Gastroesophageal sphincter (tissue), 4 donors: ENCODE data around the gene USP5. TPM values are rescaled to one million over a fixed set of nuclear protein-coding genes. Genes with fewer than 3 reads are reported as not detected.

Experiments used
- ATAC-seq: fragments of 150-250 bp; one replicate; pipeline ENCODE4 v1.9.1; 2016; ENCODE audit warnings: mild to moderate bottlenecking, moderate library complexity
- H3K27ac ChIP-seq, 4 donors: fragments of 200-600 bp; sonication (generic) in 3 of 4; 1 replicate in 3 of 4; 2 replicates in 1 of 4; pipeline ENCODE4 v1.5.1; 2016 to 2019
- H3K27me3 ChIP-seq: fragments of 200-600 bp; sonication (generic); one replicate; pipeline ENCODE4 v1.5.1; 2019
- H3K36me3 ChIP-seq, 2 donors: fragments of 200-600 bp; sonication (generic); one replicate each; pipeline ENCODE4 v1.5.1; 2019; ENCODE audit warnings: control low read depth in 1 of 2
- H3K4me1 ChIP-seq, 3 donors: fragments of 200-600 bp; sonication (generic); 1 replicate in 2 of 3; 2 replicates in 1 of 3; pipeline ENCODE4 v1.5.1; 2016 to 2019; ENCODE audit warnings: control low read depth in 2 of 3
- H3K4me3 ChIP-seq, 2 donors: fragments of 200-600 bp; sonication (generic); one replicate each; pipeline ENCODE4 v1.5.1; 2019; ENCODE audit warnings: mild to moderate bottlenecking in 1 of 2, moderate library complexity in 1 of 2
- H3K9me3 ChIP-seq, 3 donors: fragments of 200-600 bp; sonication (generic); one replicate each; pipeline ENCODE4 v1.5.1; 2017 to 2019; ENCODE audit warnings: control low read depth in 2 of 3
- CTCF ChIP-seq, 4 experiments: fragments of 200-600 bp in 2 of 4; fragments of 450-650 bp in 2 of 4; sonication (generic) in 1 of 4; IDR thresholded peaks; one replicate each; pipeline ENCODE4 v1.5.1; 2017 to 2019; ENCODE audit warnings: antibody characterized with exemption in 4 of 4, mild to moderate bottlenecking in 2 of 4, moderate library complexity in 2 of 4
- EP300 ChIP-seq: sonication (generic); formaldehyde crosslinking; IDR thresholded peaks from one replicate; pipeline ENCODE4 v1.6.1; 2017; ENCODE audit warnings: antibody characterized with exemption, mild to moderate bottlenecking
- POLR2A ChIP-seq, 2 donors: fragments of 450-650 bp; IDR thresholded peaks; one replicate each; pipeline ENCODE4 v1.6.1; 2017; ENCODE audit warnings: antibody characterized with exemption in 2 of 2, mild to moderate bottlenecking in 2 of 2, moderate library complexity in 1 of 2
- POLR2AphosphoS5 ChIP-seq: sonication (generic); formaldehyde crosslinking; IDR thresholded peaks from one replicate; pipeline ENCODE4 v1.6.1; 2017; ENCODE audit warnings: antibody characterized with exemption
- WGBS, 2 donors: methylation state at CpG; one replicate each; pipeline ENCODE4 v1.1.5; 2018; ENCODE audit warnings: low coverage in 1 of 2; 5-methylcytosine and 5-hydroxymethylcytosine counted together
- total RNA-seq, 4 donors: library from RNA; depleted of rRNA; stranded (reverse); fragments of >200 nt; gene quantifications; one replicate each; pipeline ENCODE4 v1.1.0, GENCODE V29; 2016

Gene USP5
- total RNA-seq, 4 donors from 2014 or later: 43.4 to 70.9 (median 65.0) TPM

- H3K27me3 ChIP-seq: peaks cover 31% of the 10 kb centered on the region
- H3K4me1 ChIP-seq: peaks cover 0 to 79% (median 42%) of the 10 kb centered on the region in 3 donors
- no peak overlapping the region for H3K4me3 ChIP-seq
- ATAC-seq: no peak
- peak overlapping the region in 1 of 4 donors; percentile 87 for H3K27ac ChIP-seq
- no peak for TF ChIP-seq POLR2A (IDR thresholded peaks at IDR 0.05)
- no peak for TF ChIP-seq POLR2AphosphoS5
- TF ChIP-seq EP300: no peak
- TF ChIP-seq CTCF (IDR thresholded peaks at IDR 0.05): no peak
- H3K36me3 ChIP-seq: peaks cover 0 to 13% of the 10 kb centered on the region in 2 donors
- no peaks in the 10 kb centered on the region for H3K9me3 ChIP-seq
- WGBS, 2 donors: 76 to 77% methylated on average over 4 to 7 of the region's 17 CpGs
Measured at GRCh38 chr12:6826125-6826733, 25.7 kb upstream of the USP5 start.

- Histone ChIP-seq H3K4me3 (no peak overlapping the region), H3K9me3 (no peaks in the 10 kb centered on the region), H3K27ac (peak overlapping the region in 3 of 4 donors; percentile 87 to 91 (median 87)), H3K36me3 (peaks cover 0 to 20% of the 10 kb centered on the region in 2 donors), H3K4me1 (peaks cover 0 to 72% (median 40%) of the 10 kb centered on the region in 3 donors), H3K27me3 (peaks cover 31% of the 10 kb centered on the region)
- whole genome bisulfite sequencing, 2 donors: no CpG with 5 or more reads among the region's 22 CpGs
- ATAC-seq: no peak
- TF ChIP-seq CTCF (IDR thresholded peaks at IDR 0.05) (no peak), POLR2A (IDR thresholded peaks at IDR 0.05) (no peak), EP300 (no peak), POLR2AphosphoS5 (no peak)
Measured at GRCh38 chr12:6826734-6827436, 25.1 kb upstream of the USP5 start.

GRCh38 chr12:6827437-6827911 is 24.5 kb upstream of the USP5 start:
- peaks cover 0 to 26% of the 10 kb centered on the region in 2 donors for H3K36me3 ChIP-seq
- 0% methylated on average over 1 of the region's 8 CpGs; no CpG with 5 or more reads in 1 of the 2 donors for WGBS, 2 donors
- peaks cover 0 to 66% (median 34%) of the 10 kb centered on the region in 3 donors for H3K4me1 ChIP-seq
- TF ChIP-seq POLR2AphosphoS5 (no peak), POLR2A (IDR thresholded peaks at IDR 0.05) (no peak), CTCF (IDR thresholded peaks at IDR 0.05) (no peak), EP300 (no peak)
- peak overlapping the region in 3 of 4 donors; percentile 87 to 91 (median 87) for H3K27ac ChIP-seq
- peaks cover 26% of the 10 kb centered on the region for H3K27me3 ChIP-seq
- H3K4me3 ChIP-seq: peak overlapping the region in 1 of 2 donors; percentile 87
- no peaks in the 10 kb centered on the region for H3K9me3 ChIP-seq
- ATAC-seq: peak; percentile 71

- WGBS, 2 donors: 0 to 2% methylated on average over 13 of the region's 60 CpGs
- Histone ChIP-seq H3K4me3 (peak within 1 kb of the TSS; percentile 60 to 87), H3K36me3 (peaks cover 0 to 33% of the 10 kb centered on the region in 2 donors), H3K4me1 (peaks cover 0 to 59% (median 33%) of the 10 kb centered on the region in 3 donors), H3K27me3 (peaks cover 20% of the 10 kb centered on the region), H3K9me3 (no peaks in the 10 kb centered on the region), H3K27ac (peak within 1 kb of the TSS; percentile 39 to 91 (median 87))
- ATAC-seq: peak; percentile 24
- TF ChIP-seq CTCF (IDR thresholded peaks at IDR 0.05) (peak in 1 of 4 experiments; percentile 6), POLR2A (IDR thresholded peaks at IDR 0.05) (peak; percentile 8 to 19), POLR2AphosphoS5 (no peak)
Measured at GRCh38 chr12:6827982-6828780, 23.8 kb upstream of the USP5 start, which contains the start of gene P3H3. TSS of gene P3H3 (plus strand) at chr12:6828407. CDS start at chr12:6828441, 34 bp downstream.
